SW 1271 (cell line): ENCODE results near the gene TANC1.

Experiments used
- DNase-seq, 2 experiments: peaks; one replicate each; lab custom pipeline; 2025; lab: John Stamatoyannopoulos, UW

Gene TANC1

DNA sequence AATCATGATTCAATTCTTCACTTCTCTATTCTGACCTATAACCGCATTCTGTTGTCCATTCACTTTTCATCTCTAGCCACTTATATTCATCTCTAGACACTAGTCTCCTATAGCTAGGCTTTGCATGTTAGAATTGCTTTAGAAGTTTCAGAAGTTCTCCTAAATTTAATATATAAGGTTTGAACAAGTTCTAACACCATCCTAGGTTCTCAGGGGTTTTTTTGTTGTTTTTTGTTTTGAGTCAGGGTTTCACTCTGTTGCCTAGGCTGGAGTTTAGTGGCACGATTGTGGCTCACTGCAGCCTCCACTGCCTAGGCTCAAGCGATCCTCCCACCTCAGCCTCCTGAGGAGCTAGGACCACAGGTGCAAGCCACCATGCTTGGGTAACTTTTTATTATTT is 298.1 kb downstream of the TANC1 start:
- DNase-seq = no peak

- no peak for DNase-seq
Observed at GRCh38 chr2:159267921-159268320, 299.5 kb downstream of the TANC1 start.

DNA sequence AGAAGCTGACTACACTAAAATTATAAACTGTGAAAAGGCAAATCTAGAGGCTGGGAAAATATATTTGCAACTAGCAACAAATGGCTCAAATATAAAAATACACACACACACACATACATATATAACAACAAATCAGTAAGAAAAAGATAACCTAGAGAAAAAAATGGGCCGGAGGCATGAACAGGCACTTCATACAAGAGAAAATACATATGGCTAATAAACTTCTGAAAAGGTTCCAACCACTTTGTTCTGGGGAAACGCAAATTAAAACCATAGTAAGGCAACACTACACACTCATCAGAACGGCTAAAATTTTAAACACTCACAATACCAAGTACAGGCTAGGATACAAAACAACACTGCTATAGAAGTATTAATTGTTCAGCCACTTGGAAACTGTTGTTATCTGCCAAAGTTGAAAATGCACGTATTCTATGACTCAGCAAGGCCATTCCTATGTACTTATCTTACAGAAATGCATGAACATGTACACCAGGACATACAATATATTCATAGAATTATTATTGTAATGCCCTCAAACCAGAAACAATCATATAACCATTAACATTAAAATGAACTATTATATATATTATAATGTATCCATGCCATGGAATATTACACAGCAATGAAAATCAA is 302.4 kb downstream of the TANC1 start:
- no peak for DNase-seq

GRCh38 chr2:159272156-159272555 is 303.7 kb downstream of the TANC1 start:
- DNase-seq = no peak

DNA sequence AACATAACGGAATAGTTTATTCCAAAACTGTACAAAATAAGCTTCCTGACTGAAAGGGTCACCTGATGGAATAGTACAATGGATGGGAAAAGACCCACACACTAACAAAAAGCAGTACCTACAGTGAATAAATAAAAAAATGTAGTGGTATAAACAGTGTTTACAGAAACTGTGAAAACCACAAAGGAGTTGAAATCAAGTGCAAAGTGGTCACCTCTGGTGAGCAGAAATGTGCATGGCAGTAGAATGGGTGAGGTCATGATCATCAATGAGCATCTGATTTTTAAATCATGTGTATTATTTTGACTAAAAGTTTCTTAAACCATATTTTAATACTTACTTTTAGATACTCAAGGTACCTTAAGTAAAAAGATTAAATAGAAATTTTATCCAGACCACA is 306.7 kb downstream of the TANC1 start:
- no peak for DNase-seq

GRCh38 chr2:159279700-159280099 is 311.3 kb downstream of the TANC1 start:
- DNase-seq = no peak

- DNase-seq = no peak
Observed at GRCh38 chr2:159281002-159281401, 312.6 kb downstream of the TANC1 start.
